Activated CD4-positive, alpha-beta T cell treated with anti-CD3 and anti-CD28 coated beads, Interleukin-2, amount 50 U/mL, for 16 hours (primary cell): ENCODE measurements around the gene STOML1.

Experiments used
- DNase-seq: peaks from one replicate; pipeline ENCODE4 v3.0.0-alpha.2; 2020

STOML1 gene

DNA sequence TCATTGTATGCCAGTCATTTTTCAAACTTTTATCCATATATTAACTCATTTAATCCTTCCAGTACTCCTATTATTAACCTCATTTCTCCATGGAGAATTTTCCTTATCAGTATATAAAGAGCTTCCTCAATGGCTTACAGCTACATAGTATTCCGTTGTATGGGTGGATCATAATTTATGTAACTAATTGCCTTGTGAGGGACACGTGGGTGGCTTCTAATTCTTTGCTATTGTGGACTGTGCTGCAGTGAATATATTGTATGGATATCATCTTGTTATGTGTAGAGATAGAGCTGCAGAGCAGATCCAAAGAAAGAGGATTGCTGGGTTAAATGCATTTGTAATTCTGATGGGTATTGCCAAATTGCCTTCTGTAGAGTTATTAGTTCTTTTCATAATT, 27.6 kb upstream of the STOML1 start:
- DNase-seq, result no peak

- no peak for DNase-seq
Measured at GRCh38 chr15:74013374-74013894, 21.3 kb upstream of the STOML1 start.

GRCh38 chr15:74011610-74012009, 19.5 kb upstream of the STOML1 start:
- no peak for DNase-seq

DNA sequence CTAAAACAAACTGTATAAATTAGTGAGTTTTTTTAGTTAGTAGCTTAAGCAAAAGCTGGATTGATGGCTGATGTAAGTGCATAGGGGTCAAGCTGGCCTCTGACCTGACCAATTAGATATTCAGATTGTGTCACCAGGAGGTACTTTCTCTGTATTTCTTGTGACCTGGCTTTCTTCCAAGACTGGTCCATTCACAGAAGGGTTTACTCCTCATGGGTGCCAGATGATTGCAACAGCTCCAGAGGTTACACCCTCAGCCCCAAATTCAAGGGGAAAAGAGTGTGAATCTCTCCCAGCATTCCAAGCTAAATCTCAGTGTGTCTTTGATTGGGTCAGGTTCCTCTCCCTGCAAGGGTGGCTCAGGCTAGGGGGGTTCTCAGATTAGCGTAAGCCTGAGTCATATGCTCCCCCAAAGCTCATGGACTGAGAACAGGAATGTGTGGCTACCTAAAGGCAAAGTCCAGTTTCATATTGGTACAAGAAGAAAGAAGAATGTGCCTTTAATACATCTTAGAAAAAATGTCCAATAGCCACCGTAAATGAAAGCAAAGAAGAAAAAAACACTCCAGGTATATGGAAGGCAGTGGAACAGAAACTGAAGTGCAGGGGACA, 18.9 kb upstream of the STOML1 start:
- DNase-seq, result no peak

- no peak for DNase-seq
Measured at GRCh38 chr15:74008901-74009300, 16.8 kb upstream of the STOML1 start.

DNA sequence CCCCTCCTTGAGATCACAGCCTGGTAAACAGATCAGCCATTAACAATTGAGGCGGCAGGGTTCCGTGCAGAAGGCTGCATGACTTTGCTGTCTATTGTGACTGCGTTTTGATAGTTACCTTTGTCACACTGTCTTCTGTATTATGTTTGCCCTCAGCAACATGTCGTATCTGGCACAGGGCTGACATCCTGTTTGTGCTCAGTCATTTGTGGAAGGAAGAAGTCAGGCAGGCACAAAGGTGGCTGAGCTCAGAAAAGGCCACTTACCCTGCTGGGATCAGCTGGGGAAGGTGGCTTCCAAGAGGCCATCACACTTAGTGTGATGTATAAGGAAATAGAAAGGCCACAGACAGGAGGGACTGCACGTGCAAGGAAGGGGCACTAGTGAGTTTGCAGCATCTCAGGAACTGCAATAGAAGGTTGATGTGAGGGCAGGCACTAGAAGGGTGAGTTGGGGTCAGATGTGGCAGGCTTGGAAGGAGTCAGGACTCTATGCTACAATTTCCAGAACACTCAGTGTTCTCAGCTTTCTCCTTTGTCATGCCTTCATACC, 15.8 kb upstream of the STOML1 start:
- peak; percentile 80 for DNase-seq

DNA sequence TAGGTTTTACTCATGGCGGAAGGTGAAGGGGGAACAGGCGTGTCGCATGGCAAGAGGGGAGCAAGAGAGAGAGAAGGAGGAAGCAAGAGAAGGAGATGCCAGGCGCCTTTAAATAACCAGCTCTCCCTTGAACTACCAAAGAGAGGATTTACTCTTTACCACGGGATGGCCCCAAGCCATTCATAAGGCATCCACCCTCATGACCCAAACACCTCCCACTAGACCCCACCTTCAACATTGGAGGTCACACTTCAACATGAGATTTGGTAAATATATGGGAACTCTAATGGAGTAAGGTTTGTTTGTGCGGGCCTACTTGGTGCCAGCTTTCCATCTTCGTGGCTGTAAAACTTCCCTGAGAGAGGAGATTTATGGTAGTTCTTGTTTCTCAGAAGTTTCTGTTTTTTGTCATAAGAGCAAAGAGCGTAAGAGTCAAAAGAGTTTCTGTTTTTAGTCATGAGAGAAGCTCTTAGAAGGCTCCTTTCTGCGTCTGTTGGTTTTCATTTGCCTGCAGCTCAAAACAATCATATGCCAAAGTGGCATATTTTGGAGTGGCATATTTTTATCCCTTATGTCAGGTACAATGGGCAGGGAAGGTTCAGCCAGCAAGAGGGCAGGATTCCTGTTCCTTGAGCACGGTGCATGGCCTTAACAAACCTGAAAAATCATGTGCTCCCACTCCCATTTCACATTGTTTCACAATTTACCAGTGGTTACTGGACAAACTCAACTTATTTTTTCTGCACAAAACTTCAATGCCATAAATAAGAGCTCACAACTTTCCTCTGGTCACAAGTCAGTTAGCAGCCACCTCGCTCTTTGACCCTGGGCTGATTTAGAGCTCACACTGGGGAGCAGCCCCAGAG, 14.9 kb upstream of the STOML1 start:
- peak; percentile 65 for DNase-seq

- DNase-seq, result no peak
Measured at GRCh38 chr15:73997986-73998385, 5.9 kb upstream of the STOML1 start.

DNA sequence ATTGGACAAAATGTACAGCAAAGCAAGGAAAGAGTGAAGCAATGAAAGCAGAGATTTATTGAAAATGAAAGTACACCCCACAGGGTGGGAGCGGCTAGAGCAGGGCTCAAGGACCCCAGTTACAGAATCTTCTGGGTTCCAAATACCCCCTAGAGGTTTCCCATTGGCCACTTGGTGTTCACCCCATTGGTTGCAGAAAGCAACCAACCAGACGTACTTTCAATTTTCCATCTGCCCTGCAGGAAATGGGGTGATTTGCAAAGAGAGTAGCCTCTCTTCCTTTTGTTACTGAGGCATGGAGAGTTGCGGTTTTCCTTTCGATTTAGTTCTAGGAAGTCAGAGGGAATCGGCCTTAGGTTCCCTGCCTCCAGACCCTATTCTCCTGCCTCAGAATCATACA, 4.8 kb upstream of the STOML1 start:
- DNase-seq, result peak; percentile 80

GRCh38 chr15:73996267-73996666, 4.2 kb upstream of the STOML1 start:
- DNase-seq, result no peak

DNA sequence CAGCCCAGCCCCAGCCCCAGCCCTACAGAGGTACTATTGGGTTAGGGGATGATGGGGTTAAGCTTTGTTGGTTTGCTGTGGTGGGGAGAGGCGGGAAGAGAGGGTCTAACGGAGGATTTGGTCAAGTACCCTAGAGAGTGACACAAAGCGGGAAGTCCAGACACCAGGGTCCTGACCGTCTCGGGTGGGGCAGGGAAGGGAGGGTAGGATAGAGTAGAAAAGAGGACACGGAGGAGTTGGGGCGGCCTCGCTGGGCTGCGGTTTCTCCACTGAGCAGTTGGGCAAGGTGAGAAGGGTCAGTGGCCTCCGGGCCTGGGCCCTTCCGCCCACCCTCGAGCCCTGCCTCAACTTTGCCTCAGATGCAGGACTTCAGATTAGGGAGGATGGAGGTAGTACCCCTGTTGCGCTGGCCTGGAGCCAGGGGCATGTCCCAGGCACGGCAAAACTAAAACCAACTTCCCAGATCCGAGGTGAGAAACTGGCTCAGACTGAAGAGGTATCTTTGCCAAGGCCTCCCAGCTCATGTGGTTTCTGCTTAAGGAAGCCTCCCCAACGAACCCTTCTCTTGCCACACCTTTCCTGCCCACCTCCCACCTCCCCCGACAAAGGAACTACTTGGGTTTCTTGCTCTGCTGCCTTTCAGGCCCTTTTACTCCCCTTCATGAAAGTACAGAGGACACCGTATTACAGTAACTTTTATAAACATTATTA, 3.0 kb upstream of the STOML1 start:
- DNase-seq, result no peak

GRCh38 chr15:73994413-73994883, 2.4 kb upstream of the STOML1 start, which contains the start of gene PML:
TSS of gene PML (plus strand) at chr15:73994716. CDS start at chr15:73994813, 97 bp downstream.
- DNase-seq, result peak; percentile 99

DNA sequence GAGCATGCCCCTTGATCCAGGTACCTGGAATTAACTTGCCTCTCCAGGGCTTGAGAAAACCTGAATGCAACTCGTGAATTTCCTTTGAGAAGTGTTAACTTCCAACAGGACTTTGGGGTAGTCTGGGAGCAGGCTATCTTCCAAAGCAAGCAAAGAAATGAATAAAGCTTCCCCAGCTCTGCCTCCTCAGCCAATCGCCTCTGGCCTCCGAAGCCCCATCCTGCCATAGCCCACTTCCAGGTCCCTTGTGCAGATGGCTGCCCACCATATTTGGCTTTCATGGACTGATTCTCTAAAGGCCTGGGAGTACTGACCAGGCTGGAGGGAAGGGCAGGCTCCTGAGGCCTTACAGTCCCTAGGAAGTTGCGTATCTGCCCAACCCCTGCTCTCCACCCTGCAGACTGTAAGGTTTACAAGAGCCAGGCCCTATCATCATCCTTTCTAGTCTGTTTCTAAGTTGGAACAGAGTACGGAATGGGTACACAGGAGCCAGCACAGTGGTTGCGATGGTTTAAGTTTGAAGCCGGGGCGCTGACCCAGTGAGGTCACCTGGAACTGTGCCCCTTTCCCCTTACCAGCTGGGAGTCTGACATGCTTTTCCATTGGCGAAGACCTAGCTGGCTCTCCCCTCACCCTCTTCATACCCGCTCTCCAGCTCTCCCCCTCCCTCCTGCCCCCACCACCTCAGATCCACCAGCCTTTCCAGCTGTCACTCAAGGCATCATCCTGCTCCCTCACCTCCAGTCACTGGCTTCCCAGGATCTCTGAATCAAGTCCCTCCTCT, 1.3 kb upstream of the STOML1 start:
- no peak for DNase-seq

GRCh38 chr15:73992594-73992898, 451 bp upstream of the STOML1 start:
- DNase-seq, result no peak

- no peak for DNase-seq
Measured at GRCh38 chr15:73991260-73991659, 835 bp downstream of the STOML1 start.

DNA sequence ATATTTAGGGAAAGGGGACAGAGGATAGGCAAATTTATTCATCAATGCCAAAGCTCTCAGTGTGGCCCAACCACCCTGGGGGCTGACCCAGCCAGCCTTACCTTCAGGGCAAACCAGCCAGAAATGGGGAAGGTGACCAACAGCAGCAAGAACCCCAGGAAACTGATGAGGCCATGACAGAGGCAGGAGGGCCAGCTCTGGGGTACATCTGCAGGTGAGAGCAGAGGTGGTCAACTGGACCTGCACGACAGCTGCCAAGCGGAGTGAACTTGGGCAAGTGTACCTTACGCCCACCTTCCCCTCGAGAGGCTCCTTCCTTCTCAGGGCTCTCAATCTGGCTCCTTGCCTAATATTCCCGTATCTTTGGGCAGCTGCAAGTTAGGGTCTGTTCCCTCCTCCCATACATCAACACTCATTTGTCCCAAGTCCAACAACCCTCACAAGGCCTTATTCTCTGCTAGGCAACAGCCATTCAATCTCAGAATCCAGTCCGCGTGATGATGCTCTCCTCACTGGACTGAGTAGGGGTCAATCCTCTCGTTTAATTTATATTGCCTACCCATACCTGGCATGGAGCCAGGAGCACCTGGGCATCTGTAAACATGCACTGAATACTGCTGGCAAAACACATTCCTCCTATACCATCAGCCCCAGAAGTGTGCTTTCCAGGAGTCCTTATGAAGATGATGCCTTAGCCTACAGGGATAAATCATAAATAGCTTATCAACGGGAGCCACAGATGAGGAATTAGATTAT, 1.7 kb downstream of the STOML1 start:
- no peak for DNase-seq

- no peak for DNase-seq
Measured at GRCh38 chr15:73989001-73989798, 2.9 kb downstream of the STOML1 start.

DNA sequence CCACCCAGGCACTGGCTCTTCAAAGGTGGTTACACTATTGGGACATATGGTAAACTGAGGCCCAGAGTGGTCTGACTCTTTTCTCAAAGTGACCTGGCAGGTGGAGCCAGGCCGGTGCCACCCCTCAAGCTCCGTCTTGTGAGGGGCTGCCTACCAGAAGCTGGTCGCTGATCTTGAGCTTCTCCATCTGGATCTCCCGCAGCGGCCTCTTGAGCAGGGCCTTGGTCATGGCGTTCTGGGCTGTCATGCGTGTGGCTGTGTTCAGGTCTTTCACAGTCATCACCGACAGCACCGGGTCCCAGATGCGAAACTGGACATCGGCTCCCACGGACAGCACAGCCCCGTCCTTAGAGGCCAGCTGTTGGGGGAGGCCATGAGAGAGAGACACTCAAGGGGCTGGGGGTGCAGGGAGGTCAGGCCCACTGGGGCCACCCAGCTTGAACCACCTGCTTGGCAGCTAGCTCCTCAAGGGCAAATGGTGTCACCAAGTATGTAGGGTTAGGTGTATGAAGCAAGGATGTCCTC, 3.6 kb downstream of the STOML1 start:
- no peak for DNase-seq

- no peak for DNase-seq
Measured at GRCh38 chr15:73987681-73988444, 4.2 kb downstream of the STOML1 start.

DNA sequence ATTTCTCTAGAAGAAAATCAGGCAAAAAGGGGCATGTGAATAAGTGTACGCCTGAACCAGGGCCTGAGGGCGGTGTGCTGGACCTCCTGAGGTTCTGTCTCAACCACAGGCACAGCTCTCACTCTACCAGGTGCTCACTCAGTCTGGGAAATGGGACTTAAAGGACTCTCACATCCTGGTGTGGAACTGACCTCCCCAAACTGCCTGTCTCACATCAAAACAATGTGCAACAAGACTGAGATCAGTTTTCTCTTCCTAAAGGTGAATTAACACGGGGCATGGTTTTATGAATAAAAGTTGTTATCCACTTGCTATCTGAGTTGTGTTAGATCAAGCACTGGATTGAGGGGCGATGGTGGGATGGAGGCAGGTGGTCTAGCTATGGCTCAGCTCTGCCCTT, 4.8 kb downstream of the STOML1 start:
- no peak for DNase-seq
